Peyer's patch (tissue), 4 donors: ENCODE measurements around the gene DCUN1D3. TPM values are rescaled to one million over a fixed set of nuclear protein-coding genes. Genes with fewer than 3 reads are reported as not detected.

Experiments
- DNase-seq, 3 donors: peaks; one replicate each; pipeline ENCODE4 v3.0.0-alpha.2; 2017 to 2019
- H3K27ac ChIP-seq, 4 donors: fragments of 200-600 bp; sonication (generic); one replicate each; pipeline ENCODE4 v1.5.1; 2016 to 2019
- H3K27me3 ChIP-seq, 2 donors: fragments of 200-600 bp; sonication (generic); one replicate each; pipeline ENCODE4 v1.5.1; 2019
- H3K36me3 ChIP-seq, 3 donors: fragments of 200-600 bp; sonication (generic); one replicate each; pipeline ENCODE4 v1.5.1; 2016 to 2019
- H3K4me1 ChIP-seq, 4 donors: fragments of 200-600 bp; sonication (generic); one replicate each; pipeline ENCODE4 v1.5.1; 2016 to 2019
- H3K4me3 ChIP-seq, 4 donors: fragments of 200-600 bp; sonication (generic); 1 replicate in 3 of 4; 2 replicates in 1 of 4; pipeline ENCODE4 v1.5.1; 2016 to 2019; ENCODE audit warnings: mild to moderate bottlenecking in 1 of 4
- H3K9me3 ChIP-seq, 4 donors: fragments of 200-600 bp; sonication (generic); one replicate each; pipeline ENCODE4 v1.5.1; 2016 to 2019; ENCODE audit warnings: mild to moderate bottlenecking in 1 of 4
- CTCF ChIP-seq, 6 experiments: fragments of 450-650 bp in 4 of 6; fragments of 200-600 bp in 2 of 6; sonication (generic) in 1 of 6; IDR thresholded peaks; one replicate each; pipeline ENCODE4 v1.5.1; 2017 to 2019; ENCODE audit warnings: antibody characterized with exemption in 6 of 6, mild to moderate bottlenecking in 3 of 6, moderate library complexity in 1 of 6
- POLR2A ChIP-seq, 2 donors: fragments of 450-650 bp; IDR thresholded peaks; one replicate each; pipeline ENCODE4 v1.5.1; 2017; ENCODE audit warnings: antibody characterized with exemption in 2 of 2, mild to moderate bottlenecking in 2 of 2, moderate library complexity in 2 of 2
- total RNA-seq, 4 donors: library from RNA; depleted of rRNA; stranded (reverse); fragments of >200 nt; gene quantifications; one replicate each; pipeline ENCODE4 v1.1.0, GENCODE V29; 2016

The DCUN1D3 gene
- total RNA-seq, 4 donors from 2014 or later: 6.5 to 12.2 (median 9.5) TPM

GRCh38 chr16:20944861-20945574, 44.9 kb upstream of the DCUN1D3 start:
- no peak for DNase-seq
- no peaks in the 10 kb centered on the region for H3K36me3 ChIP-seq

GRCh38 chr16:20942256-20942655, 42.1 kb upstream of the DCUN1D3 start:
- H3K4me1 ChIP-seq: no peaks in the 10 kb centered on the region
- H3K9me3 ChIP-seq: no peaks in the 10 kb centered on the region
- DNase-seq: no peak
- H3K27me3 ChIP-seq: no peaks in the 10 kb centered on the region
- H3K27ac ChIP-seq: no peak overlapping the region
- TF ChIP-seq CTCF (IDR thresholded peaks at IDR 0.05): no peak
- no peak for TF ChIP-seq POLR2A (IDR thresholded peaks at IDR 0.05)
- H3K36me3 ChIP-seq: no peaks in the 10 kb centered on the region
- H3K4me3 ChIP-seq: no peak overlapping the region

More at GRCh38 chr16:20944861-20945574, 44.9 kb upstream of the DCUN1D3 start:
- Histone ChIP-seq H3K9me3 (no peaks in the 10 kb centered on the region), H3K4me3 (no peak overlapping the region), H3K27me3 (no peaks in the 10 kb centered on the region), H3K4me1 (no peaks in the 10 kb centered on the region), H3K27ac (no peak overlapping the region)
- no peak for TF ChIP-seq POLR2A (IDR thresholded peaks at IDR 0.05)
- TF ChIP-seq CTCF (IDR thresholded peaks at IDR 0.05): peak in 1 of 6 experiments; percentile 3

GRCh38 chr16:20941636-20941926, 41.4 kb upstream of the DCUN1D3 start:
- no peak for TF ChIP-seq POLR2A (IDR thresholded peaks at IDR 0.05)
- TF ChIP-seq CTCF (IDR thresholded peaks at IDR 0.05): no peak
- no peaks in the 10 kb centered on the region for H3K36me3 ChIP-seq
- no peak for DNase-seq
- no peaks in the 10 kb centered on the region for H3K4me1 ChIP-seq
- H3K9me3 ChIP-seq: no peaks in the 10 kb centered on the region
- no peaks in the 10 kb centered on the region for H3K27me3 ChIP-seq
- no peak overlapping the region for H3K27ac ChIP-seq
- no peak overlapping the region for H3K4me3 ChIP-seq

GRCh38 chr16:20940871-20941635, 40.9 kb upstream of the DCUN1D3 start:
- Histone ChIP-seq H3K27me3 (no peaks in the 10 kb centered on the region), H3K4me3 (no peak overlapping the region), H3K9me3 (no peaks in the 10 kb centered on the region), H3K4me1 (no peaks in the 10 kb centered on the region), H3K27ac (no peak overlapping the region), H3K36me3 (no peaks in the 10 kb centered on the region)
- no peak for DNase-seq
- TF ChIP-seq CTCF (IDR thresholded peaks at IDR 0.05) (no peak), POLR2A (IDR thresholded peaks at IDR 0.05) (no peak)

GRCh38 chr16:20939611-20940010, 39.5 kb upstream of the DCUN1D3 start:
- no peak for TF ChIP-seq POLR2A (IDR thresholded peaks at IDR 0.05)
- no peak for TF ChIP-seq CTCF (IDR thresholded peaks at IDR 0.05)
- no peak overlapping the region for H3K27ac ChIP-seq
- H3K27me3 ChIP-seq: no peaks in the 10 kb centered on the region
- H3K9me3 ChIP-seq: no peaks in the 10 kb centered on the region
- H3K36me3 ChIP-seq: no peaks in the 10 kb centered on the region
- H3K4me1 ChIP-seq: no peaks in the 10 kb centered on the region
- DNase-seq: no peak
- H3K4me3 ChIP-seq: no peak overlapping the region
